ENCODE results near the gene LPAR2. TPM values are rescaled to one million over a fixed set of nuclear protein-coding genes. Genes with fewer than 3 reads are reported as not detected.
A peak's percentile ranks its signal among the peaks of the same experiment; 100 is the strongest.

The LPAR2 gene
- total RNA-seq, 1 donor from 2014 or later, result 8.2 TPM

DNA sequence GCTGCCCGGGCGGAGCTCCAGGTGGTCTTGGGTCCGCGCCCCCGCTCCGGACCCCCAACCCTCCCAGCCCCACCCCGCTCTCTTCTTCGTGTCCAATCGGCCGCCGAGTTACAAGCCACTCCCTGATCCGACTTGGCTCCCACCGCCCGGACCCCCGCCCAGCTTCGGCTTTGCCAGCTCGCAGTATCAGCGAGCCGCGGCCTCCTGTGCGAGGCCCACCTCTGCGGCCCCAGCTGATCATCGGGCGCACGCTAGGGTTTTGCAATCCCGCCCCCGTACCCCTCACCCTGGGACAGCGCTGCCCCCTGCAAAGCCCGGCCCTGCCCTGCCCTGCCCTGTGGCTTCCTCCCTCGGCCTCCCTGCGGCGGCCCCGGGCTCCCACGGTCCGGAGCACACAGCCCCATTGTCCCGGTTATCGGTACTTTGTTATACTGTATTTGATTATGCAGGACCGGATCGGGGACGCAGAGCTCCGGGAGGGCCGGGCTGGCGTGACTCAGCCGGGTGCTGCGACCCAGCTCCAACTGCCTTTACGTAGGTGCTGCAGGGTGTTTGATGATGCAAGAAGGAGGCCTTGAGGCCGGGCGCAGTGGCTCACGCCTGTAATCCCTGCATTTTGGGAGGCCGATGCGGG, 598 bp upstream of the LPAR2 start:
- H3K4me3 Mint-ChIP-seq (ENCODE audit: unreplicated experiment), result peak overlapping the region; percentile 62
- peaks cover 13% of the 10 kb centered on the region for H3K4me1 Mint-ChIP-seq (ENCODE audit: low read depth)
- TF ChIP-seq, protein P1, sequence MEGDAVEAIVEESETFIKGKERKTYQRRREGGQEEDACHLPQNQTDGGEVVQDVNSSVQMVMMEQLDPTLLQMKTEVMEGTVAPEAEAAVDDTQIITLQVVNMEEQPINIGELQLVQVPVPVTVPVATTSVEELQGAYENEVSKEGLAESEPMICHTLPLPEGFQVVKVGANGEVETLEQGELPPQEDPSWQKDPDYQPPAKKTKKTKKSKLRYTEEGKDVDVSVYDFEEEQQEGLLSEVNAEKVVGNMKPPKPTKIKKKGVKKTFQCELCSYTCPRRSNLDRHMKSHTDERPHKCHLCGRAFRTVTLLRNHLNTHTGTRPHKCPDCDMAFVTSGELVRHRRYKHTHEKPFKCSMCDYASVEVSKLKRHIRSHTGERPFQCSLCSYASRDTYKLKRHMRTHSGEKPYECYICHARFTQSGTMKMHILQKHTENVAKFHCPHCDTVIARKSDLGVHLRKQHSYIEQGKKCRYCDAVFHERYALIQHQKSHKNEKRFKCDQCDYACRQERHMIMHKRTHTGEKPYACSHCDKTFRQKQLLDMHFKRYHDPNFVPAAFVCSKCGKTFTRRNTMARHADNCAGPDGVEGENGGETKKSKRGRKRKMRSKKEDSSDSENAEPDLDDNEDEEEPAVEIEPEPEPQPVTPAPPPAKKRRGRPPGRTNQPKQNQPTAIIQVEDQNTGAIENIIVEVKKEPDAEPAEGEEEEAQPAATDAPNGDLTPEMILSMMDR (IDR thresholded peaks at IDR 0.05), result no peak
- H3K36me3 Mint-ChIP-seq (ENCODE audit: low read depth), result peaks cover 6% of the 10 kb centered on the region
- H3K27me3 Mint-ChIP-seq (ENCODE audit: low read depth), result no peaks in the 10 kb centered on the region
- no peak for DNase-seq (ENCODE audit: low spot score)
- H3K27ac Mint-ChIP-seq (ENCODE audit: unreplicated experiment), result peak overlapping the region; percentile 41
- no peaks in the 10 kb centered on the region for H3K9me3 Mint-ChIP-seq (ENCODE audit: low read depth)

DNA sequence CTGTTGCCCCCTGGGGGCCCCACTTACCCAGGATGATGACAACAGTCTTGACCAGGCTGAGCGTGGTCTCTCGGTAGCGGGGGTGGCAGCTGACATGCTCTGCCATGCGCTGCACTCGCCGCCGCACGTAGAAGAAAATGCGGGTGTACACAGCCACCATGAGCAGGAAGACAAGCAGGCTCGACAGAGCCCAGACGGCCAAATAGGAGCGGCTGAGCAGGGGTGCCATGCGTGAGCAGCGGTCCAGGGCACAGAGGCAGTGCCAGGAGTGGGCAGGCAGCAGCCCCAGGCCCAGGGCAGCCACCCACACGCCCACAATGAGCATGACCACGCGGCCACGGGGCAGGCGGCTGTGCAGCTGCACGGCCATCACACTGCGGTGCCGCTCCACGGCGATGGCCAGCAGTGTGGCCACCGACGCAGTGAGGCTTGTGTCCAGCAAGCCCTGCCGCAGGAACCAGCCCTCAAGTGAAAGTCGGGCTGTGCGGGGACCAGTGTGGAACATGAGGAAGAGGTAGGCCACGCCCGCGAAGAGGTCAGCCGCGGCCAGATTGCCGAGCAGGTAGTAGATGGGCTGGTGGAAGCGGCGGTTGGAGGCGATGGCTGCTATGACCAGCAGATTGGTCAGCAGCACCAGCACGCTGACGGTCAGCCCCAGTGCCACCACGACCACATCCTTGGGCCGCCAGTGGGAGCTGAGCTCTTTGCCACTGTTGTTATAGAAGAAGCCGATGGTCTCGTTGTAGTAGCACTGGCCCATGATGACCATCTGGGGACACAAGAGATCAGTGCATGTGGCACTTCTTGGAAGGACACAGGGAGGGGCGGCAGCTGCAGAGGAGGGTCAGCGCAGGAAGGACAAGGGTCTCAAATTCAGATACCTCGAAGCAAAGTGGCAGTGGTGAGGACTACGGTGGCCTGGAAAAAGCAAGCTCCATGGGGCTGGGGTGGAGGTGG, 1.2 kb downstream of the LPAR2 start:
- no peaks in the 10 kb centered on the region for H3K27me3 Mint-ChIP-seq (ENCODE audit: low read depth)
- no peaks in the 10 kb centered on the region for H3K36me3 Mint-ChIP-seq (ENCODE audit: low read depth)
- peak overlapping the region; percentile 18 for H3K27ac Mint-ChIP-seq (ENCODE audit: unreplicated experiment)
- peaks cover 13% of the 10 kb centered on the region for H3K4me1 Mint-ChIP-seq (ENCODE audit: low read depth)
- peak; percentile 92 for DNase-seq (ENCODE audit: low spot score)
- TF ChIP-seq, protein P1 (IDR thresholded peaks at IDR 0.05), result no peak
- no peaks in the 10 kb centered on the region for H3K9me3 Mint-ChIP-seq (ENCODE audit: low read depth)
- H3K4me3 Mint-ChIP-seq (ENCODE audit: unreplicated experiment), result peak overlapping the region; percentile 72

DNA sequence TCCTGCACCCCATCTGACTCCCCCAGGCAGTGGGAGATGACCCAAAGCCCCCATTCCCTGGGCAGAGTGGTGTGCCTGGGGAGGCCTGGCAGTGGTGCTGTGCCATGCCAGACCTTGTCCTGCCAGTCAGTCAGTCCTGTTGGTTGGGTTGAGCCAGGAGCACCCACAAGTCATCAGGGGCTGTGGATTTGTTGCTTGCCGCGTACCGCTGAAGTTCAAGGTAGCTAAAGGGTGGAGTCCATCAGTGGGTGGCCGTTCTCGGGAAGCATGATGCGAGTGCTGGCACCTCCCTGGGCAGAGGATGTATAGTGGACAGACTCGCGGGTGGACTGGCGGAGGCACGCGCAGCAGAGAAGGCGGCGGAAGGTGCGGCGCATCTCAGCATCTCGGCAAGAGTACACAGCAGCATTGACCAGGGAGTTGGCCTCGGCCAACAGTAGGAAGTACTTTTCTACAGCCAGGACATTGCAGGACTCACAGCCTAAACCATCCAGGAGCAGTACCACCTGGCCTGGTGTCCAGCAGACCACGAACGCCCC, 3.9 kb downstream of the LPAR2 start:
- DNase-seq (ENCODE audit: low spot score), result no peak
- Mint-ChIP-seq H3K4me1 (ENCODE audit: low read depth) (peaks cover 15% of the 10 kb centered on the region), H3K9me3 (ENCODE audit: low read depth) (no peaks in the 10 kb centered on the region), H3K27ac (ENCODE audit: unreplicated experiment) (no peak overlapping the region), H3K27me3 (ENCODE audit: low read depth) (no peaks in the 10 kb centered on the region), H3K4me3 (ENCODE audit: unreplicated experiment) (no peak overlapping the region), H3K36me3 (ENCODE audit: low read depth) (no peaks in the 10 kb centered on the region)
- TF ChIP-seq, protein P1 (IDR thresholded peaks at IDR 0.05), result no peak

DNA sequence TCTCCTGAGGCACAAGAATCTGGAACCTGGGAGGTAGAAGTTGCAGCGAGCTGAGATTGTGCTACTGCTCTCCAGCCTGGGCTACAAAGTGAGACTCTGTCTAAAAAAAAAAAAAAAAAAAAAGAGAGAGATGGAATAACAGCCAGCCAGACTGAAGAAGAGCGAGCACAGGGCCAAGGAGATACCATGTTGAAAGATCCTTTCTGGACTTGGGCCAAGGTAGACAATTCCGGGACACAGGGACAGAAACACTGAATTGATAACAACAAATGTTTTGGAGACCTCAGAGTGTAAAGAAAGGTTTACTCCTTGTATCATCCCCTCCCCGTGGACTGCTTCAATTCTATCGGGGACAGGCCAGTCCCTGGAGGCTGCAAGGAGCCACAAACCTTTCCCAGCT, 4.6 kb downstream of the LPAR2 start:
- Mint-ChIP-seq H3K36me3 (ENCODE audit: low read depth) (no peaks in the 10 kb centered on the region), H3K27me3 (ENCODE audit: low read depth) (no peaks in the 10 kb centered on the region), H3K4me3 (ENCODE audit: unreplicated experiment) (no peak overlapping the region), H3K9me3 (ENCODE audit: low read depth) (no peaks in the 10 kb centered on the region), H3K4me1 (ENCODE audit: low read depth) (peaks cover 15% of the 10 kb centered on the region), H3K27ac (ENCODE audit: unreplicated experiment) (no peak overlapping the region)
- TF ChIP-seq, protein P1 (IDR thresholded peaks at IDR 0.05), result no peak
- no peak for DNase-seq (ENCODE audit: low spot score)

DNA sequence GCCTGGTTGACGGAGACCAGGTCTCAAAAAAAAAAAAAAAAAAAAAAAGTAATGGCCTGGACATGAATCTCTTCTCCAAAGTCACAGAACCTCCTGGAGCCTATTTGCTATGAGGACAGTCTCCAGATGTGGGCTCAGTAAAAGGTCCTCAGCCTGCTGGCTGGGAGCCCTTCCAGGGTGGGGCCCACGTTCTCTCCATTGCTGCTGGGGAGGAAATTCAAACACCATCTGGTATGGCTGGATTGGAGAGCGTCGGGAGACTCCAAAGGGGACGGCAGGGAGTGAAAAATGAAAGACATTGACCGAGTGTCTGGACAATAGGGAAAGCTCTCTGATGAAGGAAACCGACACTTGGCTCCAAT, 8.2 kb downstream of the LPAR2 start:
- no peaks in the 10 kb centered on the region for H3K9me3 Mint-ChIP-seq (ENCODE audit: low read depth)
- H3K36me3 Mint-ChIP-seq (ENCODE audit: low read depth), result no peaks in the 10 kb centered on the region
- no peak overlapping the region for H3K27ac Mint-ChIP-seq (ENCODE audit: unreplicated experiment)
- no peak for DNase-seq (ENCODE audit: low spot score)
- H3K27me3 Mint-ChIP-seq (ENCODE audit: low read depth), result no peaks in the 10 kb centered on the region
- TF ChIP-seq, protein P1 (IDR thresholded peaks at IDR 0.05), result no peak
- H3K4me3 Mint-ChIP-seq (ENCODE audit: unreplicated experiment), result no peak overlapping the region
- peaks cover 16% of the 10 kb centered on the region for H3K4me1 Mint-ChIP-seq (ENCODE audit: low read depth)

All from chondrocyte (in vitro differentiated cells).